GM04503 (cell line): Measurements from ENCODE around the gene CYLC1.
A peak's percentile ranks its signal among the peaks of the same experiment; 100 is the strongest.

Source experiments
- DNase-seq: peaks from one replicate; pipeline ENCODE4 v3.0.0-alpha.2; 2012; ENCODE audit warnings: low read depth

Gene CYLC1, protein sequence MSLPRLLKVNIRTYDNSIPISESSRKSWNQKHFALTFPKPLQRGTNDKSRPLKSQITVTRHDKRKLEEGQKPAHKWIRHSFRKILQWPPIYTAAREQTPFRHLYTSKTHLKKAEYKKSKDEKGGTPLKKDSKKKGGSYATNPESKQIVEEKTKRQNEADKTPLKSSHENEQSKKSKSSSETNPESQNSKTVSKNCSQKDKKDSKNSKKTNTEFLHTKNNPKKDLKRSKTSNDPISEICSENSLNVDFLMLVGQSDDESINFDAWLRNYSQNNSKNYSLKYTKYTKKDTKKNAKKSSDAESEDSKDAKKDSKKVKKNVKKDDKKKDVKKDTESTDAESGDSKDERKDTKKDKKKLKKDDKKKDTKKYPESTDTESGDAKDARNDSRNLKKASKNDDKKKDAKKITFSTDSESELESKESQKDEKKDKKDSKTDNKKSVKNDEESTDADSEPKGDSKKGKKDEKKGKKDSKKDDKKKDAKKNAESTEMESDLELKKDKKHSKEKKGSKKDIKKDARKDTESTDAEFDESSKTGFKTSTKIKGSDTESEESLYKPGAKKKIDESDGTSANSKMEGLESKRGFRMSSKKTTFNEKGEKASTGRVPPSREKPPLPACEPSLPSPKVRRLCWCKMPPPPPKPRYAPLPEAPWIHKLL

DNA sequence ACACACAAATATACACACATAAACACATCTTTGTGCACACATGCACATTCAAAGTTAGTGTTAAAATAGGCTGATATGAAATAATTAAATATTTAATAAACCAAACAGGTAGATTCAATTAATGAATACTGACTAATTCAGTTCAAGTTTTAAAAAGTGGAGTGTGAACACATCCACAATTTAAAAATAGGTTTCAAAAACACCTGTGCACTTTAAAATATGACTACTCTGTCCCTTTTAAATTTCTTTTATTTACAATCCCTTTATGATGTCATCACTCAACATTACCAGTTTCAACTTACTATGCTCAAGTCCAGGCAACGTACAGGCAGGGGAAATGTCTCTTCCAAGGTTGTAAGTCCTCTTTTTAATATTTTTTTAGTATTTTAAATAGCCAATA lies at the start of gene CYLC1:
TSS of gene CYLC1 (plus strand) at position 301 of the 400 bp plus-strand sequence. CDS start at position 338, 37 bp downstream.
- no peak for DNase-seq

GRCh38 chrX:83819304-83819703 lies 41.6 kb upstream of the CYLC1 start:
- no peak for DNase-seq

GRCh38 chrX:83829874-83830273 lies 31.1 kb upstream of the CYLC1 start:
- DNase-seq, result no peak

DNA sequence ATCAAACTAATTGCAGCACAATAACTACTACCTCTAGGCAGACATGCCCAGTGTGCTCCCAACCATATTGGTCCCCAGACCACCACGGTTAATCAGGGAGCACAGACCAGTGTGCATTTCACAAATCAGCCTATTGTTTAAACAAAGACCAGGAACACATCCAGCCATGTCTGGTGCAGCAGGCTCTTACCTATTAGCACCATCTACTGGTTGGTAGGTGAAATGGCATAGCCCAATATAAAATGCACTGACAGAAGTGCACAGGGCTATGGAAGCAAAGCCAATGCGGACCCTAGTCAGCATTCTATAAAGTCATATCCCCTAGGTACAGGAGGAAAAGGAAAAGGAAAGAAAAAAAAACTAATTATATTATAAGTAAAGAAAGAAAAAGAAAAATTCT lies 15.5 kb upstream of the CYLC1 start:
- peak; percentile 0 for DNase-seq

GRCh38 chrX:83847339-83847738 lies 13.6 kb upstream of the CYLC1 start:
- no peak for DNase-seq

- no peak for DNase-seq
These were observed 27.6 kb downstream of the CYLC1 start for GRCh38 chrX:83888585-83888984.

GRCh38 chrX:83892433-83892832 lies 31.5 kb downstream of the CYLC1 start:
- no peak for DNase-seq

DNA sequence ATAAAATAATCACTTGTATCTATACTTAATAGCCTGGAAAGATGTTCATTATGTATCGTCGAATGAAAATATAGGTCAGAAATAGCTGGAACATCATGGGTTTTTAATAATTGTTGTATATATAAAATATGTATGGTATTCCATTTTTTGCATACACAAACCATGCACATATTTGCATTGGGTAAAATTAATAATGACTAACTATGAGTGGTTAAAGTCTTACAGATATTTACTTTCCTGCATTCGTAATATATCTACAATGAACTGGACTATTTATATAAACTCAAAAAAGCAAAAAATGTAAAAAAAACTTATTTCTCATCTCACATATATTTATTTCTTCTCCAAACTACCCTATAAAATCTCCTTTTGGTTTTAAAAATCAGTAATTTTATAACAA lies 46.0 kb downstream of the CYLC1 start:
- no peak for DNase-seq

DNA sequence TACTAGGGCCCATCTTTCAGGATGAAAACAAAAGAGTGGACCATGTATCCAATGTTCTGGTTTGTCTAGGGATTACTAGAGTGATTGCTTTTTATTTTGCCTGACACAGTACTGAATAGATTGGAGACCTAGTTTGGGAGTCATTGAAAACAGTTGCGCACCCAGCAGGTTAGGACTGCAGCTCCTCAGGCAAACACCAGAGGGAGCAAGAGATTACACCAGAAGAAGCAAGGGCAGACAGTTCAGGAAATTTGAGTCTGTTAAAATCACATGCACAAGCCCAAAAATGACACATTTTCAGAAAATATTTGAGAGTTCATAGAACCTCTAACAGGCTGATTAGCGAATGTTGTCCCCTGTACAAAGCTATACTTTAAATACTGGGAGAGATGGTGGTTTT lies 55.6 kb downstream of the CYLC1 start:
- DNase-seq, result no peak

DNA sequence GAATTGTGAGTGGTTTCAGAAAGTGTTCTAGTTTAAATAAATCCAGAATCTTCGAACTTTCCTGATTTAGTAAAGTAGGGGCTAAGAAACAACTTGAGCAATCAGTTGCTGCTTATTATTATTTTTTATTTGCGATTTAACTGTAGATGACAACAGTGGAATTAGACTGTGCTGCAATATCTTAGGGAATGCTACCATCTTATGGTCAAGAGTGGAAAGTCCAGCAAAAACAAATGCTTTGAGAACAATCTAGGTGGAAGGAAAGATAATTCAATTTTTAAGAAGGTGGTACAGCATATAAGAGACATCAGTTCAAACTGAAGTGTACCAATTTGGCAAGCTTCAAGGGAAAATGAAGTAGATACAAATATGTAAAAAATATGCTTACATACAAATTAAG lies 73.3 kb downstream of the CYLC1 start:
- DNase-seq, result no peak
